ENCODE results near the gene GPR137C. TPM values are rescaled to one million over a fixed set of nuclear protein-coding genes. Genes with fewer than 3 reads are reported as not detected.

The GPR137C gene
- total RNA-seq, 2 donors from 2014 or later, result 0.14 to 0.99 TPM

- Histone ChIP-seq H3K4me3 (no peak overlapping the region), H3K27ac (no peak overlapping the region), H3K9me3 (no peaks in the 10 kb centered on the region), H3K4me1 (ENCODE audit: control insufficient read depth in 1 of 2, low read depth in 2 of 2) (no peaks in the 10 kb centered on the region), H3K27me3 (replicated peaks; ENCODE audit: insufficient read depth) (no peaks in the 10 kb centered on the region), H3K36me3 (no peaks in the 10 kb centered on the region)
- TF ChIP-seq, protein P1, sequence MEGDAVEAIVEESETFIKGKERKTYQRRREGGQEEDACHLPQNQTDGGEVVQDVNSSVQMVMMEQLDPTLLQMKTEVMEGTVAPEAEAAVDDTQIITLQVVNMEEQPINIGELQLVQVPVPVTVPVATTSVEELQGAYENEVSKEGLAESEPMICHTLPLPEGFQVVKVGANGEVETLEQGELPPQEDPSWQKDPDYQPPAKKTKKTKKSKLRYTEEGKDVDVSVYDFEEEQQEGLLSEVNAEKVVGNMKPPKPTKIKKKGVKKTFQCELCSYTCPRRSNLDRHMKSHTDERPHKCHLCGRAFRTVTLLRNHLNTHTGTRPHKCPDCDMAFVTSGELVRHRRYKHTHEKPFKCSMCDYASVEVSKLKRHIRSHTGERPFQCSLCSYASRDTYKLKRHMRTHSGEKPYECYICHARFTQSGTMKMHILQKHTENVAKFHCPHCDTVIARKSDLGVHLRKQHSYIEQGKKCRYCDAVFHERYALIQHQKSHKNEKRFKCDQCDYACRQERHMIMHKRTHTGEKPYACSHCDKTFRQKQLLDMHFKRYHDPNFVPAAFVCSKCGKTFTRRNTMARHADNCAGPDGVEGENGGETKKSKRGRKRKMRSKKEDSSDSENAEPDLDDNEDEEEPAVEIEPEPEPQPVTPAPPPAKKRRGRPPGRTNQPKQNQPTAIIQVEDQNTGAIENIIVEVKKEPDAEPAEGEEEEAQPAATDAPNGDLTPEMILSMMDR (IDR thresholded peaks at IDR 0.05), result no peak
- DNase-seq (ENCODE audit: low spot score) (no peak), ATAC-seq (ENCODE audit: insufficient number of reproducible peaks, low FRiP score, low read depth) (no peak)
These were observed 43.7 kb downstream of the GPR137C start for GRCh38 chr14:52596320-52596719.

DNA sequence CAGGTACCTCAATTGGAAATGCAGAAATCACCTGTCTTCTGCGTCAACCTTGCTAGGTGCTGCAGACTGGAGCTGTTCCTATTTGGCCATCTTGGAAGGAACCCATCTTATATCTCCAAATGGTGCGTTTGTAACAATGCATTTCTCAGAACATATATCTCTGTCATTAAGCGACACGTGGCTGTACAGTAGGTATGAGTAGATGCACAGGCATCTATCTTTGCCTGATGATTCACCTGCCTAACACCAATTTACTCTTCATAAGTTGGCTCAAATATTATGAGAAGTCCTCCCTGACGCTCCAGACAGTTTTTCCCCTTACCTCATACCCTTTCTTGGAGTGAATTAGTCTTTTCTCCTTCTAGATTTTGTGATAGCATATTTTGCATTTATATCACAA is 44.2 kb downstream of the GPR137C start:
- H3K9me3 ChIP-seq, result no peaks in the 10 kb centered on the region
- TF ChIP-seq, protein P1 (IDR thresholded peaks at IDR 0.05), result no peak
- no peak overlapping the region for H3K27ac ChIP-seq
- no peaks in the 10 kb centered on the region for H3K36me3 ChIP-seq
- no peaks in the 10 kb centered on the region for H3K27me3 ChIP-seq (replicated peaks; ENCODE audit: insufficient read depth)
- H3K4me3 ChIP-seq, result no peak overlapping the region
- DNase-seq (ENCODE audit: low spot score) (no peak), ATAC-seq (ENCODE audit: insufficient number of reproducible peaks, low FRiP score, low read depth) (no peak)
- no peaks in the 10 kb centered on the region for H3K4me1 ChIP-seq (ENCODE audit: control insufficient read depth in 1 of 2, low read depth in 2 of 2)

DNA sequence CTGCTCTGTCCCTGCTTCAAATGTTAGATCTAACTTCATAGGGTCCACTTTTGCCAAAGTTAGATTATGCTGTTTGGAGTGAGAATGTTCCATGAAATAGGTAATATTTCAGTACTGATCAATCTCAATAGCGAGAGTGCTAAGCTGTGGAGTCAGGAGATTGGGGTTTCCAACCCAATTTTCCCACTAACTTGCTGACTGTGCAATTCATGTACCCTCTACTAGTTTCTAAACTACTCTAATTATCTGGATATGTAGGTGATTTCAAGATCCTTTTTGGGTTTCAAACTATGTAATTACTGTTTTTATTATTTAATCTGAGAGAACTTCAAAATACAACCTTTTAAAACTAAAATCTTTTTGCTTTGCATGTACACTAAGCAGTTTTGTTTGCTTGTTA is 45.9 kb downstream of the GPR137C start:
- Histone ChIP-seq H3K36me3 (no peaks in the 10 kb centered on the region), H3K4me1 (ENCODE audit: control insufficient read depth in 1 of 2, low read depth in 2 of 2) (no peaks in the 10 kb centered on the region), H3K9me3 (no peaks in the 10 kb centered on the region), H3K4me3 (no peak overlapping the region), H3K27me3 (replicated peaks; ENCODE audit: insufficient read depth) (no peaks in the 10 kb centered on the region), H3K27ac (no peak overlapping the region)
- ATAC-seq (ENCODE audit: insufficient number of reproducible peaks, low FRiP score, low read depth) (no peak), DNase-seq (ENCODE audit: low spot score) (no peak)
- TF ChIP-seq, protein P1 (IDR thresholded peaks at IDR 0.05), result no peak

- Histone ChIP-seq H3K4me1 (ENCODE audit: control insufficient read depth in 1 of 2, low read depth in 2 of 2) (no peaks in the 10 kb centered on the region), H3K27me3 (replicated peaks; ENCODE audit: insufficient read depth) (no peaks in the 10 kb centered on the region), H3K36me3 (no peaks in the 10 kb centered on the region), H3K9me3 (no peaks in the 10 kb centered on the region), H3K4me3 (no peak overlapping the region), H3K27ac (no peak overlapping the region)
- ATAC-seq (ENCODE audit: insufficient number of reproducible peaks, low FRiP score, low read depth) (no peak), DNase-seq (ENCODE audit: low spot score) (no peak)
- TF ChIP-seq, protein P1 (IDR thresholded peaks at IDR 0.05), result no peak
These were observed 47.3 kb downstream of the GPR137C start for GRCh38 chr14:52599974-52600373.

GRCh38 chr14:52602131-52602530 is 49.5 kb downstream of the GPR137C start:
- Histone ChIP-seq H3K36me3 (no peaks in the 10 kb centered on the region), H3K4me1 (ENCODE audit: control insufficient read depth in 1 of 2, low read depth in 2 of 2) (no peaks in the 10 kb centered on the region), H3K4me3 (no peak overlapping the region), H3K9me3 (no peaks in the 10 kb centered on the region), H3K27ac (no peak overlapping the region), H3K27me3 (replicated peaks; ENCODE audit: insufficient read depth) (no peaks in the 10 kb centered on the region)
- ATAC-seq (ENCODE audit: insufficient number of reproducible peaks, low FRiP score, low read depth) (no peak), DNase-seq (ENCODE audit: low spot score) (no peak)
- TF ChIP-seq, protein P1 (IDR thresholded peaks at IDR 0.05), result no peak

Measured in thoracic aorta (tissue), 2 donors.